ENCODE results near the gene MED26. TPM values are rescaled to one million over a fixed set of nuclear protein-coding genes. Genes with fewer than 3 reads are reported as not detected.

The MED26 gene
- total and polyA plus RNA-seq, 2 of the 8 experiments (the other 6 are each of a cell fraction or from before 2014, with no cell fraction given) = 5.3 to 10.7 TPM

DNA sequence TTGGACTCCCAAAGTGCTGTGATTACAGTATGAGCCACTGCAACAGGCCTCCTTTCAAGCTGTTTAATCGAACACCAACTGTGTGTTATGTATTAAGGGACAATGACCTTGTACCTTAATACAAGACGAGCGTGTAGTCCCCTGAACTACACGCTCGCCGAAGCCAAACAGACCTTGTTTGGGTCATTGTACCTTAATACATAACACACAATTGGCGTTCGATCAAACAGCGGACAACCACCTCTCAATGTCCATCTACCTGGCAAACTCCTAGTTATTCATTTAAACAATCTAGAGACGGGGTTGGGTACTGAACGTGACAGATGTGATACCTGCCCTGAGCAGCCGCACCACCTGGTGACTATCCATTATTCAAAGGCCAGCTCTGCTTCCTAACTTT, 87.1 kb downstream of the MED26 start (continued):
- TF ChIP-seq, protein P1, sequence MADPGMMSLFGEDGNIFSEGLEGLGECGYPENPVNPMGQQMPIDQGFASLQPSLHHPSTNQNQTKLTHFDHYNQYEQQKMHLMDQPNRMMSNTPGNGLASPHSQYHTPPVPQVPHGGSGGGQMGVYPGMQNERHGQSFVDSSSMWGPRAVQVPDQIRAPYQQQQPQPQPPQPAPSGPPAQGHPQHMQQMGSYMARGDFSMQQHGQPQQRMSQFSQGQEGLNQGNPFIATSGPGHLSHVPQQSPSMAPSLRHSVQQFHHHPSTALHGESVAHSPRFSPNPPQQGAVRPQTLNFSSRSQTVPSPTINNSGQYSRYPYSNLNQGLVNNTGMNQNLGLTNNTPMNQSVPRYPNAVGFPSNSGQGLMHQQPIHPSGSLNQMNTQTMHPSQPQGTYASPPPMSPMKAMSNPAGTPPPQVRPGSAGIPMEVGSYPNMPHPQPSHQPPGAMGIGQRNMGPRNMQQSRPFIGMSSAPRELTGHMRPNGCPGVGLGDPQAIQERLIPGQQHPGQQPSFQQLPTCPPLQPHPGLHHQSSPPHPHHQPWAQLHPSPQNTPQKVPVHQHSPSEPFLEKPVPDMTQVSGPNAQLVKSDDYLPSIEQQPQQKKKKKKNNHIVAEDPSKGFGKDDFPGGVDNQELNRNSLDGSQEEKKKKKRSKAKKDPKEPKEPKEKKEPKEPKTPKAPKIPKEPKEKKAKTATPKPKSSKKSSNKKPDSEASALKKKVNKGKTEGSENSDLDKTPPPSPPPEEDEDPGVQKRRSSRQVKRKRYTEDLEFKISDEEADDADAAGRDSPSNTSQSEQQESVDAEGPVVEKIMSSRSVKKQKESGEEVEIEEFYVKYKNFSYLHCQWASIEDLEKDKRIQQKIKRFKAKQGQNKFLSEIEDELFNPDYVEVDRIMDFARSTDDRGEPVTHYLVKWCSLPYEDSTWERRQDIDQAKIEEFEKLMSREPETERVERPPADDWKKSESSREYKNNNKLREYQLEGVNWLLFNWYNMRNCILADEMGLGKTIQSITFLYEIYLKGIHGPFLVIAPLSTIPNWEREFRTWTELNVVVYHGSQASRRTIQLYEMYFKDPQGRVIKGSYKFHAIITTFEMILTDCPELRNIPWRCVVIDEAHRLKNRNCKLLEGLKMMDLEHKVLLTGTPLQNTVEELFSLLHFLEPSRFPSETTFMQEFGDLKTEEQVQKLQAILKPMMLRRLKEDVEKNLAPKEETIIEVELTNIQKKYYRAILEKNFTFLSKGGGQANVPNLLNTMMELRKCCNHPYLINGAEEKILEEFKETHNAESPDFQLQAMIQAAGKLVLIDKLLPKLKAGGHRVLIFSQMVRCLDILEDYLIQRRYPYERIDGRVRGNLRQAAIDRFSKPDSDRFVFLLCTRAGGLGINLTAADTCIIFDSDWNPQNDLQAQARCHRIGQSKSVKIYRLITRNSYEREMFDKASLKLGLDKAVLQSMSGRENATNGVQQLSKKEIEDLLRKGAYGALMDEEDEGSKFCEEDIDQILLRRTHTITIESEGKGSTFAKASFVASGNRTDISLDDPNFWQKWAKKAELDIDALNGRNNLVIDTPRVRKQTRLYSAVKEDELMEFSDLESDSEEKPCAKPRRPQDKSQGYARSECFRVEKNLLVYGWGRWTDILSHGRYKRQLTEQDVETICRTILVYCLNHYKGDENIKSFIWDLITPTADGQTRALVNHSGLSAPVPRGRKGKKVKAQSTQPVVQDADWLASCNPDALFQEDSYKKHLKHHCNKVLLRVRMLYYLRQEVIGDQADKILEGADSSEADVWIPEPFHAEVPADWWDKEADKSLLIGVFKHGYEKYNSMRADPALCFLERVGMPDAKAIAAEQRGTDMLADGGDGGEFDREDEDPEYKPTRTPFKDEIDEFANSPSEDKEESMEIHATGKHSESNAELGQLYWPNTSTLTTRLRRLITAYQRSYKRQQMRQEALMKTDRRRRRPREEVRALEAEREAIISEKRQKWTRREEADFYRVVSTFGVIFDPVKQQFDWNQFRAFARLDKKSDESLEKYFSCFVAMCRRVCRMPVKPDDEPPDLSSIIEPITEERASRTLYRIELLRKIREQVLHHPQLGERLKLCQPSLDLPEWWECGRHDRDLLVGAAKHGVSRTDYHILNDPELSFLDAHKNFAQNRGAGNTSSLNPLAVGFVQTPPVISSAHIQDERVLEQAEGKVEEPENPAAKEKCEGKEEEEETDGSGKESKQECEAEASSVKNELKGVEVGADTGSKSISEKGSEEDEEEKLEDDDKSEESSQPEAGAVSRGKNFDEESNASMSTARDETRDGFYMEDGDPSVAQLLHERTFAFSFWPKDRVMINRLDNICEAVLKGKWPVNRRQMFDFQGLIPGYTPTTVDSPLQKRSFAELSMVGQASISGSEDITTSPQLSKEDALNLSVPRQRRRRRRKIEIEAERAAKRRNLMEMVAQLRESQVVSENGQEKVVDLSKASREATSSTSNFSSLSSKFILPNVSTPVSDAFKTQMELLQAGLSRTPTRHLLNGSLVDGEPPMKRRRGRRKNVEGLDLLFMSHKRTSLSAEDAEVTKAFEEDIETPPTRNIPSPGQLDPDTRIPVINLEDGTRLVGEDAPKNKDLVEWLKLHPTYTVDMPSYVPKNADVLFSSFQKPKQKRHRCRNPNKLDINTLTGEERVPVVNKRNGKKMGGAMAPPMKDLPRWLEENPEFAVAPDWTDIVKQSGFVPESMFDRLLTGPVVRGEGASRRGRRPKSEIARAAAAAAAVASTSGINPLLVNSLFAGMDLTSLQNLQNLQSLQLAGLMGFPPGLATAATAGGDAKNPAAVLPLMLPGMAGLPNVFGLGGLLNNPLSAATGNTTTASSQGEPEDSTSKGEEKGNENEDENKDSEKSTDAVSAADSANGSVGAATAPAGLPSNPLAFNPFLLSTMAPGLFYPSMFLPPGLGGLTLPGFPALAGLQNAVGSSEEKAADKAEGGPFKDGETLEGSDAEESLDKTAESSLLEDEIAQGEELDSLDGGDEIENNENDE (IDR thresholded peaks at IDR 0.05; ENCODE audit: insufficient replicate concordance, low read length) = no peak
- TF ChIP-seq, protein P2, sequence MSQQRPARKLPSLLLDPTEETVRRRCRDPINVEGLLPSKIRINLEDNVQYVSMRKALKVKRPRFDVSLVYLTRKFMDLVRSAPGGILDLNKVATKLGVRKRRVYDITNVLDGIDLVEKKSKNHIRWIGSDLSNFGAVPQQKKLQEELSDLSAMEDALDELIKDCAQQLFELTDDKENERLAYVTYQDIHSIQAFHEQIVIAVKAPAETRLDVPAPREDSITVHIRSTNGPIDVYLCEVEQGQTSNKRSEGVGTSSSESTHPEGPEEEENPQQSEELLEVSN (IDR thresholded peaks at IDR 0.05) = no peak
- TF ChIP-seq CHD1 (IDR thresholded peaks at IDR 0.05; ENCODE audit: low read depth, low read length) (no peak), EZH2 (IDR thresholded peaks at IDR 0.05; ENCODE audit: low read depth, low read length, severe bottlenecking) (no peak), EGR1 (IDR thresholded peaks at IDR 0.05; ENCODE audit: borderline replicate concordance, low read depth, low read length) (no peak)

Data from H1 (cell line).